ENCODE measurements around the gene FAM20C. TPM values are rescaled to one million over a fixed set of nuclear protein-coding genes. Genes with fewer than 3 reads are reported as not detected.

The FAM20C gene
- total and polyA plus RNA-seq, 10 of the 15 experiments (the other 5 are each of a cell fraction or from before 2014, with no cell fraction given) = 0.44 TPM; not detected in 9

DNA sequence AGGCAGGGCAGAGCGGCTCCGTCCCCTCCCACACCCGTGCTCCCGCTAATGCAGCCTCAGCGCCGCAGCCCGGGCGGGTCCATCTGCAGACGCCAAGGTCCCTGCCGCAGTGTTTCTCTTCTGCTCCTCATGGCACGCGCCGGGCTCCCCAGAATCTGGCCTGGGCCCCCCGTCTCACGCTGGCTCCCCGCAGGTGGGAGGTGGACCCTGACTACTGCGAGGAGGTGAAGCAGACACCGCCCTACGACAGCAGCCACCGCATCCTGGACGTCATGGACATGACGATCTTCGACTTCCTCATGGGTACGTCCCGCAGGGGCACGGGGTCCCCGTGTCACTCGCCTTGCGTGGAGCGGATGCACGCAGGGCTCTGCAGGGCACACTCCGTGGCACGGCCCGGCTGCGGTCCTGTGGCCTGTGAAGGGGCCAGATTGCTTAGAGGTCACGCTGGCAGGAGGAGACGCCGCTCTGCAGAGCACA lies 64.1 kb downstream of the FAM20C start (continued):
- TF ChIP-seq MTA3 (IDR thresholded peaks at IDR 0.05; ENCODE audit: borderline replicate concordance, low read length) (no peak), SMAD1 (IDR thresholded peaks at IDR 0.05; ENCODE audit: low read depth, partially characterized antibody) (no peak), SREBF1 (IDR thresholded peaks at IDR 0.05; ENCODE audit: low read length) (no peak)

DNA sequence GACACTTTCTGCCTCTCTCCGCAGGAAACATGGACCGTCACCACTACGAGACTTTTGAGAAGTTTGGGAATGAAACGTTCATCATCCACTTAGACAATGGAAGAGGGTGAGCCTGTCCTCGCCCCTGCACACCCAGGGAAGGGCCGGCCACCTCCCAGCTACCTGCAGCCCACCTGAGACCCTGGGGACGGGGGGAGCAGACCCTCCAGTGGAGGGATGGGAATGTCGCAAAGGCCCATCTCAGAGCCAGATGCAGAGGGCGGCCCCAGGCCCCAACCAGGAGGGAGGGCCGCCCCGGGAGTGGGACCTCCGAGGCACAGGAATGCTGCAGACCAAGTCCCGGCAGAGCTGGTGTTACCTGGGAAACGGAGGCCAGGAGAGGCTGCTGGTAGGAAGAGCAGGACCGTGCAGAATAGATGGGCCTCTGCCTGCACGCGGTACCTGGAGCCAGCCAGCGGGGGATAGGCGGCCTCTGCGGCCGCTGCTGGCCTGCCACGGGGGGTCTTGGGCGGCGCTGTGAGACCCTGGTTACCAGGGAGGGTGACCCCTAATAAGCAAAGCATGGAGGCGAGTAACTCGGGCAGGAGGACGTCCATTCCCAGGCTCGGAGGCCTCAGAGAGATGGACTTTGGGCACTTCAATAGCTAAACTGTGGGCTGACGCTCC lies 64.7 kb downstream of the FAM20C start:
- BruUV-seq (replicated peaks) = no TSS peak
- Histone ChIP-seq H3K27me3 (replicated peaks in 1 of 2; ENCODE audit: control insufficient read depth in 2 of 2, insufficient read depth in 2 of 2, low read length in 1 of 2) (no peaks in the 10 kb centered on the region), H3K36me3 (ENCODE audit: control insufficient read depth in 2 of 2, insufficient read depth in 2 of 2, low read length in 1 of 2) (no peaks in the 10 kb centered on the region), H2AFZ (ENCODE audit: control insufficient read depth, low read depth, low read length) (no peak overlapping the region), H3K9me3 (replicated peaks; ENCODE audit: control insufficient read depth, insufficient read depth, low read length) (no peaks in the 10 kb centered on the region; the same call in 2 of the 3 replicates), H3K9ac (ENCODE audit: control insufficient read depth, insufficient read depth, low read length) (no peak overlapping the region), H3K79me2 (ENCODE audit: control insufficient read depth, insufficient read depth, low read length) (no peaks in the 10 kb centered on the region), H3K4me2 (ENCODE audit: control insufficient read depth, insufficient read depth) (no peak overlapping the region), H3K27ac (ENCODE audit: control insufficient read depth, insufficient read depth) (no peak overlapping the region), H3K4me1 (ENCODE audit: control insufficient read depth, insufficient read depth, low read length) (no peaks in the 10 kb centered on the region), H4K20me1 (ENCODE audit: control insufficient read depth, insufficient read depth) (no peaks in the 10 kb centered on the region), H3K4me3 (no peak overlapping the region)
- CTCF ChIA-PET = no interaction called here
- intact Hi-C loops (cut with micrococcal nuclease; ENCODE audit: unreplicated experiment) = no loop called here
- SMC1A ChIA-PET (ENCODE audit: uncharacterized antibody, unreplicated experiment) = no interaction called here
- DNase-seq (ENCODE audit: low read depth, low spot score) (no peak), ATAC-seq (no peak), FAIRE-seq (no peak)
- in situ Hi-C loops (cut with MboI) = no loop called here
- TF ChIP-seq HCFC1 (IDR thresholded peaks at IDR 0.05; ENCODE audit: low read length) (no peak), SREBF1 (IDR thresholded peaks at IDR 0.05; ENCODE audit: low read length) (no peak), POU2F2 (IDR thresholded peaks at IDR 0.05; ENCODE audit: borderline replicate concordance, low read depth, low read length) (no peak)
- TF ChIP-seq, protein P1, sequence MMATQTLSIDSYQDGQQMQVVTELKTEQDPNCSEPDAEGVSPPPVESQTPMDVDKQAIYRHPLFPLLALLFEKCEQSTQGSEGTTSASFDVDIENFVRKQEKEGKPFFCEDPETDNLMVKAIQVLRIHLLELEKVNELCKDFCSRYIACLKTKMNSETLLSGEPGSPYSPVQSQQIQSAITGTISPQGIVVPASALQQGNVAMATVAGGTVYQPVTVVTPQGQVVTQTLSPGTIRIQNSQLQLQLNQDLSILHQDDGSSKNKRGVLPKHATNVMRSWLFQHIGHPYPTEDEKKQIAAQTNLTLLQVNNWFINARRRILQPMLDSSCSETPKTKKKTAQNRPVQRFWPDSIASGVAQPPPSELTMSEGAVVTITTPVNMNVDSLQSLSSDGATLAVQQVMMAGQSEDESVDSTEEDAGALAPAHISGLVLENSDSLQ (IDR thresholded peaks at IDR 0.05) = no peak
- TF ChIP-seq, protein P2, sequence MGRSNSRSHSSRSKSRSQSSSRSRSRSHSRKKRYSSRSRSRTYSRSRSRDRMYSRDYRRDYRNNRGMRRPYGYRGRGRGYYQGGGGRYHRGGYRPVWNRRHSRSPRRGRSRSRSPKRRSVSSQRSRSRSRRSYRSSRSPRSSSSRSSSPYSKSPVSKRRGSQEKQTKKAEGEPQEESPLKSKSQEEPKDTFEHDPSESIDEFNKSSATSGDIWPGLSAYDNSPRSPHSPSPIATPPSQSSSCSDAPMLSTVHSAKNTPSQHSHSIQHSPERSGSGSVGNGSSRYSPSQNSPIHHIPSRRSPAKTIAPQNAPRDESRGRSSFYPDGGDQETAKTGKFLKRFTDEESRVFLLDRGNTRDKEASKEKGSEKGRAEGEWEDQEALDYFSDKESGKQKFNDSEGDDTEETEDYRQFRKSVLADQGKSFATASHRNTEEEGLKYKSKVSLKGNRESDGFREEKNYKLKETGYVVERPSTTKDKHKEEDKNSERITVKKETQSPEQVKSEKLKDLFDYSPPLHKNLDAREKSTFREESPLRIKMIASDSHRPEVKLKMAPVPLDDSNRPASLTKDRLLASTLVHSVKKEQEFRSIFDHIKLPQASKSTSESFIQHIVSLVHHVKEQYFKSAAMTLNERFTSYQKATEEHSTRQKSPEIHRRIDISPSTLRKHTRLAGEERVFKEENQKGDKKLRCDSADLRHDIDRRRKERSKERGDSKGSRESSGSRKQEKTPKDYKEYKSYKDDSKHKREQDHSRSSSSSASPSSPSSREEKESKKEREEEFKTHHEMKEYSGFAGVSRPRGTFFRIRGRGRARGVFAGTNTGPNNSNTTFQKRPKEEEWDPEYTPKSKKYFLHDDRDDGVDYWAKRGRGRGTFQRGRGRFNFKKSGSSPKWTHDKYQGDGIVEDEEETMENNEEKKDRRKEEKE (IDR thresholded peaks at IDR 0.05) = no peak
- TF ChIP-seq, protein P3, sequence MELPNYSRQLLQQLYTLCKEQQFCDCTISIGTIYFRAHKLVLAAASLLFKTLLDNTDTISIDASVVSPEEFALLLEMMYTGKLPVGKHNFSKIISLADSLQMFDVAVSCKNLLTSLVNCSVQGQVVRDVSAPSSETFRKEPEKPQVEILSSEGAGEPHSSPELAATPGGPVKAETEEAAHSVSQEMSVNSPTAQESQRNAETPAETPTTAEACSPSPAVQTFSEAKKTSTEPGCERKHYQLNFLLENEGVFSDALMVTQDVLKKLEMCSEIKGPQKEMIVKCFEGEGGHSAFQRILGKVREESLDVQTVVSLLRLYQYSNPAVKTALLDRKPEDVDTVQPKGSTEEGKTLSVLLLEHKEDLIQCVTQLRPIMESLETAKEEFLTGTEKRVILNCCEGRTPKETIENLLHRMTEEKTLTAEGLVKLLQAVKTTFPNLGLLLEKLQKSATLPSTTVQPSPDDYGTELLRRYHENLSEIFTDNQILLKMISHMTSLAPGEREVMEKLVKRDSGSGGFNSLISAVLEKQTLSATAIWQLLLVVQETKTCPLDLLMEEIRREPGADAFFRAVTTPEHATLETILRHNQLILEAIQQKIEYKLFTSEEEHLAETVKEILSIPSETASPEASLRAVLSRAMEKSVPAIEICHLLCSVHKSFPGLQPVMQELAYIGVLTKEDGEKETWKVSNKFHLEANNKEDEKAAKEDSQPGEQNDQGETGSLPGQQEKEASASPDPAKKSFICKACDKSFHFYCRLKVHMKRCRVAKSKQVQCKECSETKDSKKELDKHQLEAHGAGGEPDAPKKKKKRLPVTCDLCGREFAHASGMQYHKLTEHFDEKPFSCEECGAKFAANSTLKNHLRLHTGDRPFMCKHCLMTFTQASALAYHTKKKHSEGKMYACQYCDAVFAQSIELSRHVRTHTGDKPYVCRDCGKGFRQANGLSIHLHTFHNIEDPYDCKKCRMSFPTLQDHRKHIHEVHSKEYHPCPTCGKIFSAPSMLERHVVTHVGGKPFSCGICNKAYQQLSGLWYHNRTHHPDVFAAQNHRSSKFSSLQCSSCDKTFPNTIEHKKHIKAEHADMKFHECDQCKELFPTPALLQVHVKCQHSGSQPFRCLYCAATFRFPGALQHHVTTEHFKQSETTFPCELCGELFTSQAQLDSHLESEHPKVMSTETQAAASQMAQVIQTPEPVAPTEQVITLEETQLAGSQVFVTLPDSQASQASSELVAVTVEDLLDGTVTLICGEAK (IDR thresholded peaks at IDR 0.05; ENCODE audit: borderline replicate concordance) = no peak
- RAD21 ChIA-PET (ENCODE audit: unreplicated experiment) = no interaction called here
- 63% methylated on average over 28 of the region's 29 CpGs for WGBS (ENCODE audit: insufficient coverage, insufficient replicate concordance, low lambda C conversion rate, missing lambda C conversion rate)
- POLR2A ChIA-PET = no interaction called here
